Measurements from ENCODE around the gene LRIT1.

The LRIT1 gene

DNA sequence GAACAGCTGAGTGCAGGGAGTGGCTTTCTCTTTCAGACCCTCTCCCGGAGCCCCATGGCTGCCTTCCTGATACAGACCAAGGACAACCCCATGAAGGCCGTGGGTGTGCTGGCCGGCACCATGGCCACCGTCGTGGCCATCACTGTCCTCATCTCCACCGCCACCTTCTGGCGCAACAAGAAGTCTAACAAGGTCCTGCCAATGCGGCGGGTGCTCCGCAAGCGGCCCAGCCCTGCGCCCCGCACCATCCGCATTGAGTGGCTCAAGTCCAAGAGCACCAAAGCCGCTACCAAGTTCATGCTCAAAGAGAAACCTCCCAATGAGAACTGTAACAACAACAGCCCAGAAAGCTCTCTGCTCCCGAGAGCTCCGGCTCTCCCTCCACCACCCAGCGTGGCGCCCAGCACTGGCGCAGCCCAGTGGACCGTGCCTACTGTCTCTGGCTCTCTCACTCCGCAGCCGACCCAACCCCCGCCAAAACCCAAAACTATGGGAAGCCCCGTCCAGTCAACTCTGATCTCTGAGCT, 27.2 kb downstream of the LRIT1 start:
- DNase-seq = no peak

DNA sequence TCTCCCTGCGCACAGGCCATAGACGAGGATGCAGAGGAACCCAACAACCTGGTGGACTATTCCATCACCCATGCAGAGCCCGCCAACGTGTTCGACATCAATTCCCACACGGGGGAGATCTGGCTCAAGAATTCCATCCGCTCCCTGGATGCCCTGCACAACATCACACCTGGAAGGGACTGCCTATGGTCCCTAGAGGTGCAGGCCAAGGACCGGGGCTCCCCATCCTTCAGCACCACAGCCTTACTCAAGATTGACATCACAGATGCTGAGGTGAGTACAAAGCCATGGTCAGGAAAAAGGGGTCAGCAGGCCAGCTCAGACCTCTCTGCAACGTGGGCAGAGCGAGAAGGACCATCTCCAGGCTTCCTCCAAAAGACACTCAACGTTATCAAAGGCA, 28.3 kb downstream of the LRIT1 start:
- no peak for DNase-seq

DNA sequence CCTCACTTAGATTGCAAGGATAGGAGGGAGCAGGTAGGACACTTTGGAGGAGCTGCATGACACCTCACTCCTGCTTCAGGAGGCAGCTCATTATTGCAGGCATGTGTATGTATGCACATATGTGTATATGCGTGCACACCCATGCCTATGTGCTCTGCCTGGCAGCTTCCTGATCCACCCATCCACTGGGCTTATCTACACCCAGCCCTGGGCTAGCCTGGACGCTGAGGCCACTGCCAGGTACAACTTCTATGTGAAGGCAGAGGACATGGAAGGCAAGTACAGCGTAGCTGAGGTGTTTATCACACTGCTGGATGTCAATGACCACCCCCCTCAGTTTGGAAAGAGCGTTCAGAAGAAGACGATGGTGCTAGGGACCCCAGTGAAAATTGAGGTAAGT, 29.3 kb downstream of the LRIT1 start:
- no peak for DNase-seq

DNA sequence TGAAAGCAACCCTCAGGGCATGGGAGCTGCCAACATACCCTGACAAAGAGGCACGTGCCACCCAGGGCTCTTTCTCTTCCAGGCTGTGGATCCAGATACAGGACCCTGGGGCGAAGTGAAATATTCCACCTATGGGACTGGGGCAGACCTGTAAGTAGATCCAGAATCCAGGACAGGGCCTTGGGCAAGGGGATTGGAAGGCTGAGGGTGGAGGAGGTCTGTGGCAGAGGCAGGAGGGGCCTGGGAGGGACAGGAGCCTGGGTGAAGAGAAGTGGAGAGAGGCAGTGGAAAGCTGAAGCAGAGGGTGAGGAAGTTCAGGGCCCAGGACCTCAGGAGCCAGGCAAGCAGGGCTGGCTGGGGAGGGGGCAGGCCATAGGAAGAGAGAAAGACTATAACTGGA, 29.8 kb downstream of the LRIT1 start:
- DNase-seq = no peak

DNA sequence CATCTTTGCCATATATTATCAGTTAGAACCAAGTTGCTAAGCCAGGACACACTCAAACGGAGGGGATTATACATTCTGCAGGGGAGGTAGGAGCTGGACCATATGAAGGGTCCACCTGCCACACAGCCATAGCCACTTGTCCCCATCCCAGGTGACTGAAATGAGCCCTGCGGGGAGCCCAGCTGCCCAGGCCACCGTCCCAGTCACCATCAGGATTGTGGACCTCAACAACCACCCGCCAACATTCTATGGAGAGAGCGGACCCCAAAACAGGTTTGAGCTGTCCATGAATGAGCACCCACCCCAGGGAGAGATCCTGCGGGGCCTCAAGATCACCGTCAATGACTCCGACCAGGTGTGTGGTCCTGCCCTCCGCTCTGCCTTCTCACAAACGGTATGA, 33.3 kb downstream of the LRIT1 start:
- no peak for DNase-seq

DNA sequence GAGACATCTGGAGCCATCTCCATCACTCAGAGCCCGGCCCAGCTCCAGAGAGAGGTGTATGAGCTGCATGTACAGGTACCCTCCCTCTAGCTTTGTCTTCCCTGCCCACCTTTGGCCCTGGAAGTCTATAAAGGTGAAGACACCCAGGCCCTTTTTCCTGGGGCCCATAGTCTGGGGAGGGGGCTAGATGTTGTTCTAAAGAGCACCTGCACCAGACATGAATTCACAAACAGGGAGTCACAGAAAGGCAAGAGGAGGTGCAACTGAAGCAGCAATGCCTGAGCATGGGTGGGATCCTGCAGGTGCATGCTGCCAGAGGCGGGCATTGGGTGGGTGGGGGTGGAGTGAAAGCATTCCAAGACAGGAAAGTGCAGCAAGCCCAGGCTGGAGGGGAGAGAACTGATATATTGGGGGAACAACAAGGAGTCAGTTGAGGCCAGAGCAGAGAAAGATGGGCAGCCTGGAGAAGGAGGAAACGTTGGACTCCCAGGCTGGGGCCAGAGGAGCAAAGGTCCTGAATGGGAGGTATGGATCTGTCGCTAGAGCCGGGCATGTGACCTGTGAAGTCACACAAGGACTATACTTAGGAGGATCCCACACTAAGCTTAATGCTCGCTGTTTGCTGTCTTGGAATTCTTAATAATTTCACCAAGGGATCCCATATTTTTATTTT, 35.4 kb downstream of the LRIT1 start:
- DNase-seq = no peak

DNA sequence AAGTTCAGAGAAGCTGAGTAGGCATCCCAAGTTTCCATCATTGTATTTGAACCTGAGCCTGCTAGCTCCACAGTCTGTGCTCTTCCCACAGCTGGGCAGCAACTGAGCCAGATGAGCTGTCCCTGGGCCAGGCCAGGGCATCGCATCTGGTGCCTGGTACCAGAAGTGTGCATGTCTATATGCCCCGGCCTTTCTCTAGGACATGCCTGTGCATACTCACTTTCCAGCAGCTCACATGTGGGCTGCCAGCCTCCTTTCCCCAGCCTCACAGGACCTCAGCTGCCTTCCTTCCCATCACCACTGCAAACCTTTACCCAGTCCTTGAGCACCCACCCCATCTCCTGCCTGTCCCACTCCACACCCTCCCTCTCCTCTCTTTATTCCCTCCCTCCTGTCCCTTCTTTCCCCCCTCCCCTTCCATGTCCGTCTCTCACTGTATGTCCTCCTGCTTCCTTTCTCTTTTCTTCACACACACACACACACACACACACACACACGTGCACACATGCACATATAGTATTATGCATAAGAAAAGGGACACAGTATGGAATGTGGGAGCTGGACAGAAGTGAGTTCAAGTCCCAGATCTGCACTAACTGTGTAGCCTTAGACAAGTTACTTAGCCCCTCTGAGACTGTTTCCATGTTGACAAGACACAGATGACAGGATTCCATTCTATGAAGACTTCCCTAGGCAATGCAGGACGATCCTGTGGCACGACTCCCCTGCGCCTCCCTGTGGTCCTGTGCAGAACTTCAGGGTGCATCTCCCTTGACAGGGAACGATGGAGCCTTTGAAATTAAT, 36.1 kb downstream of the LRIT1 start:
- peak; percentile 69 for DNase-seq

DNA sequence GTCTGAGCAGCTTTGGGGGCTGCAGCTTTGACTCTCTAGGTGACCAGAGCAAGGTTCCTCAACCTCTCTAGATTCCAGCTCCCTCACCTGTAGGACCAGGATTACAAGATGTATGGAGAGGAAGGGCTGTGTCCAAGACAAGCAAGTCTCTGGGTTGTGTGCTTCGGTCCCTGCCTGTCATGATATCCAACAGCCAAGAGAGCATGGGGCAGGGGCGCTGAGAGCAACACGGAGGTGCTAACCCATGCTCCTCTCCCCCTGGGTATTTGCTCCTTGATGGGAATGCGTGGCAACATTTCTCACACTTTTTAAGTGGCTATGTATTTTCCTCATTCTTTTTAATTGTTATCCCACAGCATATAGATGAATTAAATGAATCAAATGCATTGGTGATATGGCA, 36.7 kb downstream of the LRIT1 start:
- DNase-seq = no peak

DNA sequence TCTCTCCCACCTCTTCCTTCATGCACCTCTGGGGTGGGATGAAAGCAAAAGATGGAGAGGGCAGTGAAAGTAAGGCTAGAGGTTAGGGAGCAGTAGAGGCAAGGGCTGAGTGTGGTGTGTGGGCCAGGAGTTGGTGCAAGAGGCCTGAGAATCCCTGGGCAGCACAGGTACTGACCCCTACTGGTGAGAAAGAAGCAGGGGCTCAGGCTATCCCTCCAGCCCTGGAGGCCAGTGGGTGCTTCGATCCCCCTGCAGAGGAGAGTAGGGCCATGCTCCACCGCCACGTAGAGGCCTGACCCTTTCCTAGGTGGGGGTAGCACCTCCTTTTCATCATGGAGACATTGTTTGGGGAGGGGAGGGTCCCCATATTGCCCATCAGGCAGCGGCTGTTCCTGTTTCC, 37.2 kb downstream of the LRIT1 start:
- no peak for DNase-seq

- DNase-seq = no peak
These were observed 39.0 kb downstream of the LRIT1 start for GRCh38 chr10:84202349-84202748.

DNA sequence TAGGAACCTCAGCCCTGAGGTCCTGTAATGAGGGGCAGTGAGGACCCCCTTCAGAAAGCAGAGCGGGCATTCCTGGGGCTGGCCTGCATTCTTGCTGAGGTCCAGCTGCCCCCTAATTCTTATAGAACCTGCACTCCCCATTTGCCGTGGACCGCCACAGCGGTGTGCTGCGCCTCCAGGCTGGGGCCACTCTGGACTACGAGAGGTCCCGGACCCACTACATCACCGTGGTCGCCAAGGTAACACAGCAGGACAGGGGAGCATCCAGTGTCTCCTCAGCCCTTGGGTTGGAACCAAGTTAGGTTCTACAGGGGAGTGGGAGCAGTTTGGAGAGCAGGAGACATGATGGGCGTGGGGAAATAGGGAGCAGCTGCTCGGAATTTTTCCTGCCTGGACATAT, 39.7 kb downstream of the LRIT1 start:
- no peak for DNase-seq

GRCh38 chr10:84201244-84201606, 40.1 kb downstream of the LRIT1 start:
- DNase-seq = no peak

- DNase-seq = no peak
These were observed 40.7 kb downstream of the LRIT1 start for GRCh38 chr10:84200537-84201243.

GRCh38 chr10:84198206-84198915, 43.0 kb downstream of the LRIT1 start:
- DNase-seq = no peak

DNA sequence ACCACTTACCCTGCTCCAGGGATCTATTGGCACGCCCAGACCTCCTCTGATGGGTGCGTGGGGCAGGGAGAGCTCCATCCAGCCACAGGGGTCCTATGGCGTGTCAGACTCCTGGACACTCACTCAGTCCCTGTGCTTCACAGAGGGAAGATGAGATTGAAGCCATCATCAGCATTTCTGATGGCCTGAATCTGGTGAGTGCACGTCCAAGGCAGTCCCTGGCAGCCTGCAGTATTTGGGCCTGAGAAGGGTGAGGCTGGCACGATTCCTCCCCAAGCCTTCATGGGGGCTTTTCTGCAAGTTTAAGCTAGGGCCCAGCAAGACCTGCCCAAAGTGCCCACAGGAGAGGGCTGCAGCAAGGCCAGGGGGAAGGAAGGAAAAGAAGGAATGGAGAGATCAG, 43.7 kb downstream of the LRIT1 start:
- DNase-seq = no peak

GRCh38 chr10:84196941-84197340, 44.4 kb downstream of the LRIT1 start:
- no peak for DNase-seq

GRCh38 chr10:84196083-84196482, 45.3 kb downstream of the LRIT1 start:
- DNase-seq = no peak

DNA sequence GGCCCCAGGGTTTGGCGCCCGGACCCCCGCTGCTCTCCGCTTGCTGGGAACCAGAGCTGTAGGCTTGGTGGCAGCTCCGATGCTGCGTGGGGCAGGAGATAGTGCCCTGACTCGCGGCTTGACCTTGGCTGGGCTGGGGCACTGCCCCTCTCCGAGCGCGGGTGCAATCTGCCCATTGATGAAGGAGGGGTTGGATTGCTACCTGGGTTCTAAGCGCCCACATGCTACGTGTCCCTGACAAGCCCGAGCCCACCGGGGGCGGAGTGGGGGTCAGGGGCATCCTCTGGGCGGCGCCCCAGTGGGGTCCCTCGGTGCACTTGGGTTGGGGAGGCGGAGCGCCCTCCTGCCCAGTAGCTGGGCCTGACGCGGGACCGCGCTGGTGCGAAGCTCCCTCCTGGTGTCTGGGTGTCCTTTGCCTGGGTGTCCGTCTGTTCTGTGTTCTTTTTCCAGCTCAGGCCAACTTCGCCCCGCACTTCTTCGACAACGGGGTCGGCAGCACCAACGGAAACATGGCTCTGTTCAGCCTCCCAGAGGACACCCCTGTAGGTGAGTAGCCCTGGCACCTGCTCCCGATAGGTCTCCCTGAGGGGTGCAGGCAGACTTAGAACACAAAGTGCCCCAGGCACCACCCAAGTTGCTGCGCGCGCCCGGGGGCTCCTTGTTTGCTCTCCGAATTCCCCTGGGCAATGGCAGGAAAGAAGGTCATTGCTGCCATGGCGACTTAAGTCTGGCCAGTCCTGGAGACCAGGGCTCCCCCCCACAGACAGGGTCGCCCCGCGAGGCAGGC, 46.1 kb downstream of the LRIT1 start:
- DNase-seq = no peak

DNA sequence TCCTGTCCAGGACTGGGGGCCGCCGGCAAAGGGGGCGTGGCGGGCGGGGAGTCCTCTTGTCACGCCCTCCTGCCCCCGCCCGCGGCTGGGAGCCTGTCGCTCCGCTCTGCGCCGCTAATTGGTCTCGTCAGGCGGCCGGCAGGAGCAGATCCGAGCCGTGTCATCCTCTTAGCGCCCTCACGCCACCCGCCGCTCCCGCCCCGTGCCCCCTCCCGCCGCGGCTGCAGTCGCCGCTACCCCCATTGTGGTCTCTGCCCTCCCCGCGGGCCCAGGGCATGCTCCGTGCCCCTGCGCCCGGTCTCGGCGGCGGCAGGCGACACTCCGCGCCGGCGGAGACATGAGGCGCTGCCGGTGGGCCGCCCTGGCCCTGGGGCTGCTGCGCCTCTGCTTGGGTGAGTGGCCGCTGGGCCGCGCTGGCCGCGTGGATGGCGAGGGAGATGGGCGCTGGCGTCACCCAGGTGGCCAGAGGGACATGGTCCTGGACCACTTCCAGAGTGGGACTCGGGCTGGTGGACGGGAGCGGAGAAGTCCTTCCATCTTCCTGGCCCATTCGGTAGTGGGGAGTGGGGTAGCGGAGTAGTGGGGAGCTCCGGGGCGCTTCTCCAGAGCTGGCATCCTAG, 46.8 kb downstream of the LRIT1 start, which contains the start of gene CDHR1:
TSS of gene CDHR1 (plus strand) at position 114 of the 620 bp plus-strand sequence. CDS start at position 338, 224 bp downstream.
- DNase-seq = peak; percentile 64

GRCh38 chr10:84193846-84194423, 47.4 kb downstream of the LRIT1 start:
- no peak for DNase-seq

DNA sequence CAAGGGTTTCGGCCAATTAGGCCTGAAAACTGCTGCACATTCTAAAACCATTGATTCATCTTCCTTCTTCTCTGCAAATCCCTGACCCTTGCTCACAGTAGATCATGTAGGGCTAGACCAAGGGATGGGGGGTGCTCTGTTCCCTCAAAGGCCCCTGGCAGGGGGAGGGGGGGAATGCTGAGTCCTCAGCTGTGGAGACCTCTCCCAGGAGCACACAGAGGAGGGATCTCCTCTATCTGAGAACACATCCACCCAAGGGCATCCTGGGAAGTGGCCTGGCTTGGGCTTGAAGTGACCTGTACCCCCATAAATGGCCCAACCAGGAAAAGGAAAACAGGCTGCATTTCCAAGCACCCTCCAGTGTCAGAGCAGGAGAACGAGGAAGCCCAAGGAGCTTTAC, 48.0 kb downstream of the LRIT1 start:
- no peak for DNase-seq

Measured in CD4-positive, alpha-beta T cell treated with Interleukin-17A for 1 hour (primary cell).